ENCODE data around the gene SHISA7. TPM values are rescaled to one million over a fixed set of nuclear protein-coding genes. Genes with fewer than 3 reads are reported as not detected.

The SHISA7 gene
- total RNA-seq, 1 experiment from 2014 or later, result not detected

DNA sequence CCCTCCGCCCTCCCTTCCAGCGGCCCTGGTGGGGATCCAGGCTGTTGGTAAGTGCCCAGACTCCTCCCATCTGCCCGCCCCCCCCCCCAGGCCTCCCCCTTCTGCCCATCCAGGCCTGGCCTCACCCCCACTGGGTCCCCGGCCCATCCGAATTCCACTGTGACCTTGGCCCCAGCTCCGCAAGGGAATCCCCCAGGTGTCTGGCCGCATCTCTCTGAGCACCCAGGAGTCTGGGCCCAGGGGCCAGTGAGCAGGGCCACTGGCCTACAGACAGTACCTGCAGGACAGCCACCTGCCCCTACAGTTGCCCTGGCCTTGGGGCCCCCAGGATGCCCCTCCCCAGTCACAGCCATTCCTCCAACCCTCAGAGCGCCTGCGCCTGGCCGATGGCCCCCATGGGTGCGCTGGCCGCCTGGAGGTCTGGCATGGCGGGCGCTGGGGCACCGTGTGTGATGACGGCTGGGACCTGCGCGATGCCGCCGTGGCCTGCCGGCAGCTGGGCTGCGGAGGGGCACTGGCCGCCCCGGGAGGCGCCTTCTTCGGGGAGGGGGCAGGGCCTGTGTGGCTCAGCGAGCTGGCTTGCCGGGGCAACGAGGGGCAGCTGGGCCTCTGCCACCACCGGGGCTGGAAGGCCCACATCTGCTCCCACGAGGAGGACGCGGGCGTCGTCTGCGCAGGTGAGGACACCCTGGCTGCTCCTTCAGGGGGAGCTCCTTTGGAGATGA lies 46.0 kb upstream of the SHISA7 start:
- no peak overlapping the region for H3K4me3 Mint-ChIP-seq (ENCODE audit: unreplicated experiment)
- Histone ChIP-seq H3K9me3 (no peaks in the 10 kb centered on the region), H3K4me3 (ENCODE audit: low read depth, low read length) (no peak overlapping the region), H3K27me3 (replicated peaks; ENCODE audit: control insufficient read depth, insufficient read depth, low read length) (no peaks in the 10 kb centered on the region), H3K36me3 (ENCODE audit: control insufficient read depth, insufficient read depth, low read length) (no peaks in the 10 kb centered on the region), H3K4me1 (peaks cover 7% of the 10 kb centered on the region; the same call in 1 of the 2 replicates)
- ChIA-PET CTCF (interaction anchor here (0.7 kb wide), 1 partner anchor 150 kb away, joined by 3 read pairs; the partner anchor contains the start of gene KMT5C), POLR2A (interaction anchor here (1.0 to 1.6 kb wide), 2 partner anchors 13 to 116 kb away, joined by 3 to 11 read pairs; partner anchors contain the start of genes ZNF628 and ZNF865)
- TF ChIP-seq, protein P1, sequence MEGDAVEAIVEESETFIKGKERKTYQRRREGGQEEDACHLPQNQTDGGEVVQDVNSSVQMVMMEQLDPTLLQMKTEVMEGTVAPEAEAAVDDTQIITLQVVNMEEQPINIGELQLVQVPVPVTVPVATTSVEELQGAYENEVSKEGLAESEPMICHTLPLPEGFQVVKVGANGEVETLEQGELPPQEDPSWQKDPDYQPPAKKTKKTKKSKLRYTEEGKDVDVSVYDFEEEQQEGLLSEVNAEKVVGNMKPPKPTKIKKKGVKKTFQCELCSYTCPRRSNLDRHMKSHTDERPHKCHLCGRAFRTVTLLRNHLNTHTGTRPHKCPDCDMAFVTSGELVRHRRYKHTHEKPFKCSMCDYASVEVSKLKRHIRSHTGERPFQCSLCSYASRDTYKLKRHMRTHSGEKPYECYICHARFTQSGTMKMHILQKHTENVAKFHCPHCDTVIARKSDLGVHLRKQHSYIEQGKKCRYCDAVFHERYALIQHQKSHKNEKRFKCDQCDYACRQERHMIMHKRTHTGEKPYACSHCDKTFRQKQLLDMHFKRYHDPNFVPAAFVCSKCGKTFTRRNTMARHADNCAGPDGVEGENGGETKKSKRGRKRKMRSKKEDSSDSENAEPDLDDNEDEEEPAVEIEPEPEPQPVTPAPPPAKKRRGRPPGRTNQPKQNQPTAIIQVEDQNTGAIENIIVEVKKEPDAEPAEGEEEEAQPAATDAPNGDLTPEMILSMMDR (IDR thresholded peaks at IDR 0.05; ENCODE audit: insufficient read depth in 1 of 2, low read depth in 1 of 2, low read length in 1 of 2, severe bottlenecking in 1 of 2, unreplicated experiment in 1 of 2), result no peak
- H3K27ac Mint-ChIP-seq (ENCODE audit: unreplicated experiment), result no peak overlapping the region
- DNase-seq, result no peak
- no peaks in the 10 kb centered on the region for H3K27me3 Mint-ChIP-seq (ENCODE audit: insufficient read depth, unreplicated experiment)
- intact Hi-C loops (cut with micrococcal nuclease; ENCODE audit: unreplicated experiment), result no loop called here
- H3K9me3 Mint-ChIP-seq (ENCODE audit: unreplicated experiment), result no peaks in the 10 kb centered on the region
- peaks cover 32% of the 10 kb centered on the region for H3K36me3 Mint-ChIP-seq (ENCODE audit: insufficient read depth, unreplicated experiment)
- no TSS peak for BruUV-seq (replicated peaks)
- peaks cover 7% of the 10 kb centered on the region for H3K4me1 Mint-ChIP-seq (ENCODE audit: low read depth, unreplicated experiment)

- POLR2A ChIA-PET, result interaction anchor here (1.0 to 1.3 kb wide), 2 partner anchors 9 to 12 kb away, joined by 4 to 5 read pairs; partner anchors contain the start of gene ZNF628
- H3K4me3 ChIP-seq (ENCODE audit: low read depth, low read length), result no peak within 1 kb of the TSS
Observed at GRCh38 chr19:55487924-55488687, 45.0 kb upstream of the SHISA7 start, which contains the start of gene SSC5D. Gene SSC5D, plus strand, starts transcription at chr19:55488436. Its CDS starts 154 bp downstream, at chr19:55488590.

More at GRCh38 chr19:55487924-55488687, 45.0 kb upstream of the SHISA7 start, which contains the start of gene SSC5D:
- H3K4me3 Mint-ChIP-seq (ENCODE audit: unreplicated experiment), result no peak within 1 kb of the TSS
- H3K9me3 ChIP-seq, result no peaks in the 10 kb centered on the region
- H3K36me3 Mint-ChIP-seq (ENCODE audit: insufficient read depth, unreplicated experiment), result peaks cover 30% of the 10 kb centered on the region
- CTCF ChIA-PET, result no interaction called here
- peaks cover 7% of the 10 kb centered on the region for H3K4me1 Mint-ChIP-seq (ENCODE audit: low read depth, unreplicated experiment)
- no peaks in the 10 kb centered on the region for H3K27me3 Mint-ChIP-seq (ENCODE audit: insufficient read depth, unreplicated experiment)
- BruUV-seq (replicated peaks), result no TSS peak
- no peak for DNase-seq
- TF ChIP-seq, protein P1 (IDR thresholded peaks at IDR 0.05; ENCODE audit: insufficient read depth in 1 of 2, low read depth in 1 of 2, low read length in 1 of 2, severe bottlenecking in 1 of 2, unreplicated experiment in 1 of 2), result no peak
- no peak within 1 kb of the TSS for H3K27ac Mint-ChIP-seq (ENCODE audit: unreplicated experiment)
- intact Hi-C loops (cut with micrococcal nuclease; ENCODE audit: unreplicated experiment), result no loop called here
- no peaks in the 10 kb centered on the region for H3K27me3 ChIP-seq (replicated peaks; ENCODE audit: control insufficient read depth, insufficient read depth, low read length)
- H3K36me3 ChIP-seq (ENCODE audit: control insufficient read depth, insufficient read depth, low read length), result no peaks in the 10 kb centered on the region; the same call in 1 of the 2 replicates
- H3K4me1 ChIP-seq, result peaks cover 6% of the 10 kb centered on the region; the same call in 1 of the 2 replicates
- no peaks in the 10 kb centered on the region for H3K9me3 Mint-ChIP-seq (ENCODE audit: unreplicated experiment)
